ENCODE results near the gene MPP2.

The MPP2 gene

GRCh38 chr17:43907425-43907981, at the start of gene MPP2:
TSS of gene MPP2 (minus strand) at chr17:43907536. CDS start at chr17:43904460, 3,076 bp downstream.
- H3K36me3 ChIP-seq, result no peaks in the 10 kb centered on the region
- TF ChIP-seq Cebpa-rat (IDR thresholded peaks at IDR 0.05), result no peak
- H4K20me1 ChIP-seq, result peaks cover 0 to 27% (median 10%) of the 10 kb centered on the region in 11 experiments; a peak in 12 of 22 replicates
- H3K4me2 ChIP-seq, result peak within 1 kb of the TSS; percentile 86 to 100 (median 99)
- H3K4me3 ChIP-seq, result peak within 1 kb of the TSS; percentile 50 to 73 (median 65)
- H3K27ac ChIP-seq, result peak within 1 kb of the TSS in 1 of 11 experiments; percentile 32; a peak in 1 of 22 replicates
- peaks cover 26 to 42% (median 34%) of the 10 kb centered on the region in 10 experiments; a peak in 18 of 20 replicates for H3K4me1 ChIP-seq
- H3K9me3 ChIP-seq (replicated peaks in 1 of 11), result no peaks in the 10 kb centered on the region
- H3K27me3 ChIP-seq, result peaks cover 38 to 64% (median 56%) of the 10 kb centered on the region in 11 experiments
- peak within 1 kb of the TSS; percentile 32 to 74 (median 64); a peak in 20 of 22 replicates for H3K9ac ChIP-seq

- Histone ChIP-seq H3K9me3 (replicated peaks in 1 of 11) (no peaks in the 10 kb centered on the region), H3K4me3 (no peak overlapping the region), H3K4me2 (no peak overlapping the region), H3K4me1 (peaks cover 0 to 26% (median 9%) of the 10 kb centered on the region in 10 experiments; a peak in 11 of 20 replicates), H3K27ac (no peak overlapping the region), H3K27me3 (peaks cover 23 to 35% (median 32%) of the 10 kb centered on the region in 11 experiments), H4K20me1 (no peaks in the 10 kb centered on the region; a peak in 1 of 22 replicates), H3K36me3 (no peaks in the 10 kb centered on the region), H3K9ac (no peak overlapping the region)
- no peak for TF ChIP-seq Cebpa-rat (IDR thresholded peaks at IDR 0.05)
Observed at GRCh38 chr17:43956222-43956621, 48.9 kb upstream of the MPP2 start.

- H3K4me1 ChIP-seq, result peaks cover 0 to 36% (median 9%) of the 10 kb centered on the region in 10 experiments; a peak in 11 of 20 replicates
- H3K9me3 ChIP-seq (replicated peaks in 1 of 11), result no peaks in the 10 kb centered on the region
- no peak within 1 kb of the TSS for H3K4me3 ChIP-seq
- H4K20me1 ChIP-seq, result no peaks in the 10 kb centered on the region; a peak in 1 of 22 replicates
- no peak within 1 kb of the TSS for H3K9ac ChIP-seq
- H3K27me3 ChIP-seq, result peaks cover 23 to 42% (median 32%) of the 10 kb centered on the region in 11 experiments
- H3K36me3 ChIP-seq, result no peaks in the 10 kb centered on the region
- no peak within 1 kb of the TSS for H3K27ac ChIP-seq
- peak within 1 kb of the TSS in 9 of 11 experiments; percentile 7 to 56 (median 31); a peak in 15 of 22 replicates for H3K4me2 ChIP-seq
- TF ChIP-seq Cebpa-rat (IDR thresholded peaks at IDR 0.05), result no peak
Observed at GRCh38 chr17:43953746-43954145, 46.4 kb upstream of the MPP2 start, which contains the start of gene PYY. TSS of gene PYY (minus strand) at chr17:43953940. CDS start at chr17:43953483, 457 bp downstream.

- H3K4me3 ChIP-seq, result no peak overlapping the region
- peak overlapping the region in 9 of 11 experiments; percentile 7 to 56 (median 31); a peak in 14 of 22 replicates for H3K4me2 ChIP-seq
- H3K27me3 ChIP-seq, result peaks cover 23 to 42% (median 32%) of the 10 kb centered on the region in 11 experiments
Observed at GRCh38 chr17:43952724-43953666, 45.7 kb upstream of the MPP2 start.

GRCh38 chr17:43952351-43952723, 45.0 kb upstream of the MPP2 start:
- Histone ChIP-seq H3K36me3 (no peaks in the 10 kb centered on the region), H3K4me3 (no peak overlapping the region), H3K27me3 (peaks cover 23 to 42% (median 32%) of the 10 kb centered on the region in 11 experiments), H3K9me3 (replicated peaks in 1 of 11) (no peaks in the 10 kb centered on the region), H3K4me2 (peak overlapping the region in 3 of 11 experiments; percentile 7 to 43 (median 31); a peak in 6 of 22 replicates), H3K9ac (no peak overlapping the region), H3K27ac (no peak overlapping the region), H3K4me1 (peaks cover under 1 to 36% (median 14%) of the 10 kb centered on the region in 10 experiments; a peak in 13 of 20 replicates), H4K20me1 (no peaks in the 10 kb centered on the region; a peak in 1 of 22 replicates)
- no peak for TF ChIP-seq Cebpa-rat (IDR thresholded peaks at IDR 0.05)

More at GRCh38 chr17:43952724-43953666, 45.7 kb upstream of the MPP2 start:
- no peak for TF ChIP-seq Cebpa-rat (IDR thresholded peaks at IDR 0.05)
- Histone ChIP-seq H3K27ac (no peak overlapping the region), H4K20me1 (no peaks in the 10 kb centered on the region; a peak in 1 of 22 replicates), H3K36me3 (no peaks in the 10 kb centered on the region), H3K9ac (no peak overlapping the region), H3K4me1 (peaks cover 0 to 36% (median 9%) of the 10 kb centered on the region in 10 experiments; a peak in 11 of 20 replicates), H3K9me3 (replicated peaks in 1 of 11) (no peaks in the 10 kb centered on the region)

- H3K36me3 ChIP-seq, result no peaks in the 10 kb centered on the region
- no peak overlapping the region for H3K4me3 ChIP-seq
- no peak overlapping the region for H3K27ac ChIP-seq
- peaks cover 23 to 42% (median 32%) of the 10 kb centered on the region in 11 experiments for H3K27me3 ChIP-seq
- H3K4me1 ChIP-seq, result peaks cover 6 to 42% (median 20%) of the 10 kb centered on the region in 10 experiments; a peak in 18 of 20 replicates
- H3K9ac ChIP-seq, result no peak overlapping the region
- no peak for TF ChIP-seq Cebpa-rat (IDR thresholded peaks at IDR 0.05)
- H3K9me3 ChIP-seq (replicated peaks in 1 of 11), result no peaks in the 10 kb centered on the region
- H3K4me2 ChIP-seq, result no peak overlapping the region
- no peaks in the 10 kb centered on the region; a peak in 1 of 22 replicates for H4K20me1 ChIP-seq
Observed at GRCh38 chr17:43951750-43952149, 44.4 kb upstream of the MPP2 start.

- no peaks in the 10 kb centered on the region; a peak in 1 of 22 replicates for H4K20me1 ChIP-seq
- no peak for TF ChIP-seq Cebpa-rat (IDR thresholded peaks at IDR 0.05)
- H3K27me3 ChIP-seq, result peaks cover 23 to 42% (median 32%) of the 10 kb centered on the region in 11 experiments
- H3K27ac ChIP-seq, result no peak overlapping the region
- H3K4me2 ChIP-seq, result no peak overlapping the region
- no peak overlapping the region for H3K4me3 ChIP-seq
- no peak overlapping the region for H3K9ac ChIP-seq
- H3K9me3 ChIP-seq (replicated peaks in 1 of 11), result no peaks in the 10 kb centered on the region
- H3K4me1 ChIP-seq, result peaks cover 10 to 54% (median 30%) of the 10 kb centered on the region in 10 experiments; a peak in 18 of 20 replicates
- no peaks in the 10 kb centered on the region for H3K36me3 ChIP-seq
Observed at GRCh38 chr17:43950554-43950953, 43.2 kb upstream of the MPP2 start.

GRCh38 chr17:43949781-43950180, 42.4 kb upstream of the MPP2 start:
- H3K27me3 ChIP-seq, result peaks cover 23 to 42% (median 32%) of the 10 kb centered on the region in 11 experiments
- H4K20me1 ChIP-seq, result no peaks in the 10 kb centered on the region; a peak in 1 of 22 replicates
- peak overlapping the region in 4 of 11 experiments; percentile 8 to 38 (median 18); a peak in 2 of 22 replicates for H3K4me2 ChIP-seq
- H3K4me3 ChIP-seq, result no peak overlapping the region
- H3K9me3 ChIP-seq (replicated peaks in 1 of 11), result no peaks in the 10 kb centered on the region
- H3K4me1 ChIP-seq, result peaks cover 10 to 53% (median 36%) of the 10 kb centered on the region in 10 experiments; a peak in 18 of 20 replicates
- TF ChIP-seq Cebpa-rat (IDR thresholded peaks at IDR 0.05), result no peak
- no peaks in the 10 kb centered on the region for H3K36me3 ChIP-seq
- no peak overlapping the region for H3K27ac ChIP-seq
- no peak overlapping the region for H3K9ac ChIP-seq

Data from BLaER1 treated with 17β-estradiol and CSF1 and Interleukin-3, amounts not matched to agents 10 nM and 100 nM (cell line).